ENCODE data around the gene DYSF.

The DYSF gene

GRCh38 chr2:71531522-71532047, 78.2 kb downstream of the DYSF start:
- DNase-seq = peak; percentile 24

- DNase-seq = peak; percentile 17
Measured at GRCh38 chr2:71532327-71532726, 79.0 kb downstream of the DYSF start.

- peak; percentile 4 for DNase-seq
Measured at GRCh38 chr2:71534201-71534600, 80.8 kb downstream of the DYSF start.

- peak; percentile 41 for DNase-seq
Measured at GRCh38 chr2:71534826-71535225, 81.5 kb downstream of the DYSF start.

- no peak for DNase-seq
Measured at GRCh38 chr2:71535526-71535925, 82.2 kb downstream of the DYSF start.

- DNase-seq = peak; percentile 39
Measured at GRCh38 chr2:71536226-71536671, 82.9 kb downstream of the DYSF start.

GRCh38 chr2:71538241-71538640, 84.9 kb downstream of the DYSF start:
- DNase-seq = peak; percentile 22

- peak; percentile 19 for DNase-seq
Measured at GRCh38 chr2:71538656-71539265, 85.4 kb downstream of the DYSF start.

- no peak for DNase-seq
Measured at GRCh38 chr2:71540818-71541217, 87.5 kb downstream of the DYSF start.

GRCh38 chr2:71544919-71545571, 91.7 kb downstream of the DYSF start:
- peak; percentile 56 for DNase-seq

GRCh38 chr2:71545572-71546274, 92.4 kb downstream of the DYSF start:
- DNase-seq = peak; percentile 69

- no peak for DNase-seq
Measured at GRCh38 chr2:71546275-71546638, 92.9 kb downstream of the DYSF start.

GRCh38 chr2:71546777-71547281, 93.5 kb downstream of the DYSF start:
- DNase-seq = peak; percentile 34

GRCh38 chr2:71547616-71548285, 94.4 kb downstream of the DYSF start:
- peak; percentile 48 for DNase-seq

GRCh38 chr2:71548646-71549425, 95.5 kb downstream of the DYSF start:
- peak; percentile 85 for DNase-seq

- DNase-seq = no peak
Measured at GRCh38 chr2:71550801-71551630, 97.7 kb downstream of the DYSF start.

- DNase-seq = peak; percentile 53
Measured at GRCh38 chr2:71551631-71551915, 98.2 kb downstream of the DYSF start.

GRCh38 chr2:71552356-71552755, 99.0 kb downstream of the DYSF start:
- DNase-seq = peak; percentile 31

GRCh38 chr2:71552861-71553301, 99.5 kb downstream of the DYSF start:
- peak; percentile 45 for DNase-seq

GRCh38 chr2:71554028-71554705, 100.8 kb downstream of the DYSF start:
- DNase-seq = peak; percentile 38

- DNase-seq = no peak
Measured at GRCh38 chr2:71554706-71555056, 101.3 kb downstream of the DYSF start.
